Neural cell (in vitro differentiated cells): Measurements from ENCODE around the gene CACNA1S. TPM values are rescaled to one million over a fixed set of nuclear protein-coding genes. Genes with fewer than 3 reads are reported as not detected.

Source experiments
- H2AFZ ChIP-seq: fragments of 200-600, 300-800 bp; sonication (generic), shearing (Covaris generic); 2 replicates; pipeline ENCODE4 v1.6.0; 2014; ENCODE audit warnings: low read depth, mild to moderate bottlenecking, antibody characterized with exemption, low read length, moderate library complexity
- H3F3A ChIP-seq: fragments of 200-600 bp; shearing (Covaris generic); 2 replicates; pipeline ENCODE4 v1.6.1; 2016; ENCODE audit warnings: mild to moderate bottlenecking, moderate library complexity, mixed read lengths, antibody characterized with exemption, low read length; ENCODE audit not compliant: insufficient read depth, poor library complexity, severe bottlenecking
- H3K27ac ChIP-seq: fragments of 200-600, 300-800 bp; sonication (generic), shearing (Covaris generic); 2 replicates; pipeline ENCODE4 v1.5.1; 2014; ENCODE audit warnings: mild to moderate bottlenecking, low read length, moderate library complexity
- H3K27me3 ChIP-seq: fragments of 300-800, 200-600 bp; sonication (generic), shearing (Covaris generic); 2 replicates; pipeline ENCODE4 v1.6.0; 2014; ENCODE audit warnings: mild to moderate bottlenecking, low read depth, low read length, moderate library complexity; ENCODE audit not compliant: insufficient read depth
- H3K36me3 ChIP-seq: fragments of 300-800, 200-600 bp; sonication (generic), shearing (Covaris generic); 2 replicates; pipeline ENCODE4 v1.5.1; 2014; ENCODE audit warnings: mild to moderate bottlenecking, antibody characterized with exemption, low read length, moderate library complexity; ENCODE audit not compliant: insufficient read depth
- H3K4me2 ChIP-seq: fragments of 300-800, 200-600 bp; sonication (generic), shearing (Covaris generic); 2 replicates; pipeline ENCODE4 v1.6.0; 2014; ENCODE audit warnings: mild to moderate bottlenecking, low read length
- H3K4me3 ChIP-seq: fragments of 300-800, 200-600 bp; sonication (generic), shearing (Covaris generic); 2 replicates; pipeline ENCODE4 v1.5.1; 2014; ENCODE audit warnings: mild to moderate bottlenecking, low read length, moderate library complexity
- H3K79me2 ChIP-seq: fragments of 200-600 bp; shearing (Covaris generic); replicated peaks from 2 replicates; pipeline ENCODE4 v1.6.0; 2014; ENCODE audit warnings: mild to moderate bottlenecking, low read length, moderate library complexity; ENCODE audit not compliant: insufficient read depth
- H3K9ac ChIP-seq: fragments of 300-800, 200-600 bp; sonication (generic), shearing (Covaris generic); 2 replicates; pipeline ENCODE4 v1.6.1; 2016; ENCODE audit warnings: mild to moderate bottlenecking, low read length, mixed read lengths
- H3K9me2 ChIP-seq: fragments of 200-600 bp; shearing (Covaris generic); 2 replicates; pipeline ENCODE4 v1.6.1; 2016; ENCODE audit warnings: mild to moderate bottlenecking, low read length, mixed read lengths; ENCODE audit not compliant: insufficient read depth
- H3K9me3 ChIP-seq: fragments of 200-600, 300-800 bp; sonication (generic), shearing (Covaris generic); 2 replicates; pipeline ENCODE4 v1.6.1; 2016; ENCODE audit warnings: mild to moderate bottlenecking, mixed run types, low read length, moderate library complexity, mixed read lengths
- H4K20me1 ChIP-seq: fragments of 200-600 bp; shearing (Covaris generic); 2 replicates; pipeline ENCODE4 v1.6.1; 2016; ENCODE audit warnings: mild to moderate bottlenecking, mixed run types; ENCODE audit not compliant: insufficient read depth
- EP300 ChIP-seq: fragments of 450-650 bp; conservative IDR thresholded peaks from 2 replicates; pipeline ENCODE4 v1.6.1; 2014; ENCODE audit warnings: antibody characterized with exemption, mild to moderate bottlenecking, moderate library complexity; ENCODE audit not compliant: poor library complexity, severe bottlenecking
- EZH2 ChIP-seq: fragments of 200-600, 300-800 bp; shearing (Covaris generic), sonication (generic); IDR thresholded peaks from 2 replicates; pipeline ENCODE4 v1.6.1; 2014; ENCODE audit warnings: antibody characterized with exemption, low read length, borderline replicate concordance, mild to moderate bottlenecking; ENCODE audit not compliant: insufficient read depth, poor library complexity, severe bottlenecking
- MXI1 ChIP-seq: fragments of 450-650 bp; conservative IDR thresholded peaks from 2 replicates; pipeline ENCODE4 v1.6.1; 2014; ENCODE audit warnings: antibody characterized with exemption, mild to moderate bottlenecking; ENCODE audit not compliant: poor library complexity, severe bottlenecking
- POLR2AphosphoS5 ChIP-seq: IDR thresholded peaks from 2 replicates; pipeline ENCODE4 v1.6.1; 2012
- RAD21 ChIP-seq: fragments of 450-650 bp; conservative IDR thresholded peaks from 2 replicates; pipeline ENCODE4 v1.6.1; 2014; ENCODE audit warnings: antibody characterized with exemption, mild to moderate bottlenecking, moderate library complexity
- REST ChIP-seq: IDR thresholded peaks from 2 replicates; pipeline ENCODE4 v1.6.1; 2012; ENCODE audit warnings: borderline replicate concordance
- SMC3 ChIP-seq: fragments of 450-650 bp; conservative IDR thresholded peaks from 2 replicates; pipeline ENCODE4 v1.6.1; 2014; ENCODE audit warnings: antibody characterized with exemption, mild to moderate bottlenecking, moderate library complexity; ENCODE audit not compliant: poor library complexity
- TAF1 ChIP-seq: IDR thresholded peaks from 2 replicates; pipeline ENCODE4 v1.6.1; 2012; ENCODE audit warnings: low read depth
- polyA plus RNA-seq: library from polyadenylated mRNA; depleted of rRNA; stranded (reverse); fragments of >200 nt; gene quantifications from 2 replicates; pipeline ENCODE4 v1.2.3, GENCODE V29; 2014
- TF ChIP-seq, protein P1 (sequence below): fragments of 450-650 bp; IDR thresholded peaks from 2 replicates; pipeline ENCODE4 v1.5.1; 2014; ENCODE audit warnings: antibody characterized with exemption, mild to moderate bottlenecking, moderate library complexity; ENCODE audit not compliant: poor library complexity, severe bottlenecking

Gene CACNA1S
- polyA plus RNA-seq, 1 donor from 2014 or later, result 0.05 TPM

DNA sequence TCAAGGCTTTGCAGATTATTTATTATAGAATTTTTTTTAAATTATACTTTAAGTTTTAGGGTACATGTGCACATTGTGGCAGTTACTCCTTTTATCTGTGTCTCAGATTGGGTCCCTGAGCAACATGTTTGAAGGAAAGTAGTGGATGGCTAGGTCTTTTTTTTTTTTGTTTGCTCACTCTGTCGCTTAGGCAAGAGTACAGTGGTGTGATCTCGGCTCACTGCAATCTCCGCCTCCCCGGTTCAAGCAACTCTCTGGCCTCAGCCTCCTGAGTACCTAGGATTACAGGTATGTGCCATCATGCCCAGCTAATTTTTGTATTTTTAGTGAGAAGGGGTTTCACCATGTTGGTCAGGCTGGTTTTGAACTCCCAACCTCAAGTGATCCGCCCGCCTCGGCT lies 49.1 kb downstream of the CACNA1S start:
- H3K27me3 ChIP-seq, result no peaks in the 10 kb centered on the region
- no peaks in the 10 kb centered on the region for H3F3A ChIP-seq
- no peaks in the 10 kb centered on the region for H3K79me2 ChIP-seq
- no peak overlapping the region for H2AFZ ChIP-seq
- H3K9me2 ChIP-seq, result no peaks in the 10 kb centered on the region
- TF ChIP-seq, protein P1, sequence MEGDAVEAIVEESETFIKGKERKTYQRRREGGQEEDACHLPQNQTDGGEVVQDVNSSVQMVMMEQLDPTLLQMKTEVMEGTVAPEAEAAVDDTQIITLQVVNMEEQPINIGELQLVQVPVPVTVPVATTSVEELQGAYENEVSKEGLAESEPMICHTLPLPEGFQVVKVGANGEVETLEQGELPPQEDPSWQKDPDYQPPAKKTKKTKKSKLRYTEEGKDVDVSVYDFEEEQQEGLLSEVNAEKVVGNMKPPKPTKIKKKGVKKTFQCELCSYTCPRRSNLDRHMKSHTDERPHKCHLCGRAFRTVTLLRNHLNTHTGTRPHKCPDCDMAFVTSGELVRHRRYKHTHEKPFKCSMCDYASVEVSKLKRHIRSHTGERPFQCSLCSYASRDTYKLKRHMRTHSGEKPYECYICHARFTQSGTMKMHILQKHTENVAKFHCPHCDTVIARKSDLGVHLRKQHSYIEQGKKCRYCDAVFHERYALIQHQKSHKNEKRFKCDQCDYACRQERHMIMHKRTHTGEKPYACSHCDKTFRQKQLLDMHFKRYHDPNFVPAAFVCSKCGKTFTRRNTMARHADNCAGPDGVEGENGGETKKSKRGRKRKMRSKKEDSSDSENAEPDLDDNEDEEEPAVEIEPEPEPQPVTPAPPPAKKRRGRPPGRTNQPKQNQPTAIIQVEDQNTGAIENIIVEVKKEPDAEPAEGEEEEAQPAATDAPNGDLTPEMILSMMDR, result no peak
- TF ChIP-seq EP300 (no peak), REST (no peak), MXI1 (no peak), POLR2AphosphoS5 (no peak), RAD21 (no peak), TAF1 (no peak), EZH2 (no peak), SMC3 (no peak)
- H3K27ac ChIP-seq, result no peak overlapping the region
- H3K4me3 ChIP-seq, result no peak overlapping the region
- no peaks in the 10 kb centered on the region for H3K36me3 ChIP-seq
- no peaks in the 10 kb centered on the region for H3K9me3 ChIP-seq
- H3K9ac ChIP-seq, result no peak overlapping the region
- H3K4me2 ChIP-seq, result no peak overlapping the region
- H4K20me1 ChIP-seq, result no peaks in the 10 kb centered on the region

- H3K4me2 ChIP-seq, result no peak overlapping the region
- H3K27ac ChIP-seq, result no peak overlapping the region
- no peaks in the 10 kb centered on the region for H3K9me2 ChIP-seq
Observed at GRCh38 chr1:201062511-201063091, 49.6 kb downstream of the CACNA1S start.

More at GRCh38 chr1:201062511-201063091, 49.6 kb downstream of the CACNA1S start:
- H3F3A ChIP-seq, result no peaks in the 10 kb centered on the region
- TF ChIP-seq EP300, result peak; percentile 16
- TF ChIP-seq, protein P1, result no peak
- no peaks in the 10 kb centered on the region for H4K20me1 ChIP-seq
- H3K9me3 ChIP-seq, result no peaks in the 10 kb centered on the region
- peak overlapping the region; percentile 18 for H3K4me3 ChIP-seq
- no peak overlapping the region for H2AFZ ChIP-seq
- no peaks in the 10 kb centered on the region for H3K27me3 ChIP-seq
- H3K79me2 ChIP-seq, result no peaks in the 10 kb centered on the region
- H3K9ac ChIP-seq, result peak overlapping the region; percentile 49
- no peaks in the 10 kb centered on the region for H3K36me3 ChIP-seq
